Ovary (tissue), 3 donors: Measurements from ENCODE around the gene RNF125.

Source experiments
- CTCF ChIP-seq, 3 donors: fragments of 450-650 bp in 2 of 3; fragments of 200-600 bp in 1 of 3; IDR thresholded peaks; one replicate each; pipeline versions ENCODE4 v1.5.1 to v1.8.0; 2016 to 2022; ENCODE audit warnings: antibody characterized with exemption in 3 of 3, mild to moderate bottlenecking in 1 of 3
- EP300 ChIP-seq: sonication (generic); formaldehyde crosslinking; IDR thresholded peaks from one replicate; pipeline ENCODE4 v1.6.1; 2017; ENCODE audit warnings: antibody characterized with exemption
- POLR2A ChIP-seq: fragments of 450-650 bp; IDR thresholded peaks from one replicate; pipeline ENCODE4 v1.6.1; 2017; ENCODE audit warnings: antibody characterized with exemption, mild to moderate bottlenecking, moderate library complexity
- donor health status: DM: no; HTN: no; CAD: no.

- TF ChIP-seq CTCF (IDR thresholded peaks at IDR 0.05) (no peak), EP300 (no peak), POLR2A (no peak)
Observed at GRCh38 chr18:31979714-31980113, 38.9 kb upstream of the RNF125 start.
